Epithelial cell of esophagus (primary cell): ENCODE measurements around the gene CACTIN.
"Not testable (repeated sequence)": the region's sequence is repeated elsewhere in the genome, so short reads cannot be mapped to it uniquely, and the experiment has no call there.

Experiments
- DNase-seq: peaks from one replicate; pipeline ENCODE4 v3.0.0; 2010; ENCODE audit warnings: low read depth
- H3K4me3 ChIP-seq: 2 replicates; pipeline ENCODE4 v1.5.1; 2011; ENCODE audit warnings: mild to moderate bottlenecking, low read length, control low read depth
- CTCF ChIP-seq: IDR thresholded peaks from 2 replicates; pipeline ENCODE4 v1.5.1; 2011; ENCODE audit warnings: low read depth, mild to moderate bottlenecking, low read length, control low read depth, inconsistent platforms; ENCODE audit not compliant: insufficient read depth; ENCODE audit errors: missing control alignments

Gene CACTIN

DNA sequence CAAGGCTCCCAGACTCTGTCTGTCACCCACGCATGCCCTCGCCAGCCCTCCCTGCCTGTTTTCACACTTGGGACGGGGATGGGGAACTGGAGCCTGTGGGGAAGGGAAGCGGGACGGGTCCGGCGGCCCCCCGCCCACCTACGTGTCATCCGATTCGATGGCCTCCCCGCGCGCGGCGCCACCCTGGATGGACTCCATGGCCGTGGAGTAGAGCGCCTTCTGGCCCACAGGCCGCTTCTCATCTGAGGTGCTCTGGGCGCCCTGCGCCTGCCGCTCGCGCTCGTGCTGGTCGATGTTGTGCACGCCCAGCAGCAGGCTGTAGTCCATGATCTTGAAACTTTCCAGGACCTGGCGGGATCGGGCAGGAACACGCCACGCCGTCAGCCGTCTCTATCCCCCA lies 25.1 kb upstream of the CACTIN start:
- TF ChIP-seq CTCF = no peak
- no peak for DNase-seq
- H3K4me3 ChIP-seq = no peak overlapping the region

- TF ChIP-seq CTCF = no peak
- DNase-seq = no peak
- no peak overlapping the region for H3K4me3 ChIP-seq
Measured at GRCh38 chr19:3649888-3650287, 23.3 kb upstream of the CACTIN start.

DNA sequence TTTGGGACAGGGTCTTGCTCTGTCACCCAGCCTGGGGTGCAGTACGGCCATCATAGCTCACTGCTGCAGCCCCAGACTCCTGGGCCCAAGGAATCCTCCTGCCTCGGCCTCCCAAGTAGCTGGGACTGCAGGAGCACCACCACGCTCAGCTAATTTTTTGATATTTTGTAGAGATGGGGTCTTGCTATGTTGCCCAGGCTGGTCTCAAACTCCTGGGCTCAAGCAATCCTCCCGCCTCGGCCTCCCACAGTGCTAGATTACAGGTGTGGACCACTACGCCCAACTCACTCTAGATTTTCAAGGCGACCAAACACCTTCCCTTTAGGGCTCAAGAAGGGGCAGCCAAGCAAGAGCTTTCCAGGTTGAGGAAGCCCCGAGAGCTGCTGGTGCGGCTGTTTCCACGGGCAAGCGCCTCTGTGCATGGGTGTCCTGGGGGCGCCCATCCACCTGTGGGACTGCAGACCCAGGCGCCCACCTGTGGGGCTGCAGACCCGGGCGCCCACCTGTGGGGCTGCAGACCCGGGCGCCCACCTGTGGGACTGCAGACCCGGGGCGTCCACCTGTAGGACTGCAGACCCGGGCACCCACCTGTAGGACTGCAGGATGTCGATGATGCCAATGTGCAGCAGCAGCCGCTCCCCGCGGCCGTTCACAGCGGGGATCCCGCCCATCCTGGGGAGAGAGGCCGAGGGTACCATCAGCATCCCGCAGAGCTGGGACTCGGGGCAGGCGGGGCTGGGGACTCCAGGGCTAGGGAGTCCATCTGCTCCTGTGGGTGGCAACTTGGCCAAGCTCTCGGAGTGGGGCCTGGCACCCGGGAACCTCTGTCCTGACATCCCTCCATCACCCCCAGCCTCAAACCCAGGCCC lies 21.7 kb upstream of the CACTIN start:
- H3K4me3 ChIP-seq = no peak overlapping the region
- DNase-seq = no peak
- TF ChIP-seq CTCF = no peak

- H3K4me3 ChIP-seq, DNase-seq: not testable (repeated sequence)
Measured at GRCh38 chr19:3647102-3647501, 20.5 kb upstream of the CACTIN start.

DNA sequence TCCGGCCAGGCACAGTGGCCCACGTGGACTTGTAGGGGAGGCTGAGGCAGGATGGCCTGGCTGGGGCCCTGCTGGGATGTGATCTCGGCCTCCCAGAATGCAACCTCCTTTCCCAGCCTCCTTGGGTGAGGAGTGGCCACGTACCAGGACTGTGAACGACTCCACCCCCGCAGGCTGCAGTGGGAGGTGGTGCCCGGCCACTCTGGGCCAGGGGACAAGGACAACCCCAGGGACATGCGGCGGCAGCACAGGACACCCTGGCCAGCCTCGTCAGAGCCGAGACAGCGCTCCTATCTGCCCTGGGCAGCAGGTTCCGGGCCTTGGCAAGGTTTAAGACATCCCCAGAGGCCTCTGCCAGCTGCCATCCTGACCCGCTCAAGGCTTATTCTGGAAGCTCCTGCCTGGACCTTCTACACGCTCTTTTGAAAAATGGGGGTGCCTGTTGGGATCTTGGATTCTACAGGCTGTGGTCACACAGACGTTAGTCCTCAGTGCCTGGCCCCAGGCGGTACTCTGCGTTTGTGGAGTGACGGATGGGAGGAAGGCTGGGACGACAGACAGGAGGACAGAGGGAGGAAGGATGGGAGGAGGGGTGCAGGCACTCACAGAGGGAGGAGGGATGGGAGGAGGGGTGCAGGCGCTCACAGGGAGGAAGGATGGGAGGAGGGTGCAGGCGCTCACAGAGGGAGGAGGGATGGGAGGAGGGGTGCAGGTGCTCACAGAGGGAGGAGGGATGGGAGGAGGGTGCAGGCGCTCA lies 19.9 kb upstream of the CACTIN start:
- TF ChIP-seq CTCF = no peak
- H3K4me3 ChIP-seq = no peak overlapping the region
- DNase-seq = no peak

GRCh38 chr19:3645726-3646125 lies 19.1 kb upstream of the CACTIN start:
- TF ChIP-seq CTCF = no peak
- no peak for DNase-seq
- H3K4me3 ChIP-seq = no peak overlapping the region

- H3K4me3 ChIP-seq = no peak overlapping the region
- no peak for TF ChIP-seq CTCF
- no peak for DNase-seq
Measured at GRCh38 chr19:3645067-3645396, 18.4 kb upstream of the CACTIN start.
